COLO668 (cell line): Measurements from ENCODE around the gene SYTL1.

Source experiments
- DNase-seq: peaks from one replicate; lab custom pipeline; 2025; ENCODE audit not compliant: unreplicated experiment; lab: John Stamatoyannopoulos, UW

SYTL1 gene

GRCh38 chr1:27363766-27364695 lies 22.2 kb downstream of the SYTL1 start:
- DNase-seq, result no peak

GRCh38 chr1:27364696-27365371 lies 23.0 kb downstream of the SYTL1 start:
- no peak for DNase-seq

- DNase-seq, result peak; percentile 91
Measured at GRCh38 chr1:27365372-27366112, 23.7 kb downstream of the SYTL1 start.

- DNase-seq, result peak; percentile 90
Measured at GRCh38 chr1:27366113-27366410, 24.2 kb downstream of the SYTL1 start.

- peak; percentile 90 for DNase-seq
Measured at GRCh38 chr1:27366411-27367159, 24.8 kb downstream of the SYTL1 start, which contains the start of gene MAP3K6. Gene MAP3K6 (minus strand): TSS chr1:27366961. CDS start chr1:27366597, 364 bp downstream.

GRCh38 chr1:27367160-27367650 lies 25.4 kb downstream of the SYTL1 start:
- no peak for DNase-seq

- DNase-seq, result no peak
Measured at GRCh38 chr1:27368869-27369582, 27.2 kb downstream of the SYTL1 start.

- no peak for DNase-seq
Measured at GRCh38 chr1:27372022-27372807, 30.4 kb downstream of the SYTL1 start.

- DNase-seq, result no peak
Measured at GRCh38 chr1:27372808-27373690, 31.2 kb downstream of the SYTL1 start.

GRCh38 chr1:27374362-27375086 lies 32.7 kb downstream of the SYTL1 start, which contains the start of gene FCN3:
Gene FCN3 (minus strand): TSS chr1:27374824. CDS start chr1:27374818, 6 bp downstream.
- DNase-seq, result no peak

GRCh38 chr1:27377760-27378495 lies 36.1 kb downstream of the SYTL1 start:
- DNase-seq, result no peak

- no peak for DNase-seq
Measured at GRCh38 chr1:27379564-27380122, 37.8 kb downstream of the SYTL1 start.

- DNase-seq, result no peak
Measured at GRCh38 chr1:27380224-27380623, 38.4 kb downstream of the SYTL1 start.

- DNase-seq, result no peak
Measured at GRCh38 chr1:27380766-27381733, 39.2 kb downstream of the SYTL1 start.
